GM12878 (cell line): Measurements from ENCODE around the gene TEC. TPM values are rescaled to one million over a fixed set of nuclear protein-coding genes. Genes with fewer than 3 reads are reported as not detected.

Experiments used
- ATF7 ChIP-seq: fragments of 450-650 bp; IDR thresholded peaks from 2 replicates; pipeline ENCODE4 v1.6.1; 2016; ENCODE audit warnings: low read depth, mild to moderate bottlenecking
- CBFB ChIP-seq: IDR thresholded peaks from 2 replicates; pipeline ENCODE4 v1.6.1; 2016; ENCODE audit warnings: antibody characterized with exemption, low read depth
- CREB1 ChIP-seq: IDR thresholded peaks from 2 replicates; pipeline ENCODE4 v1.6.1; 2012; ENCODE audit warnings: low read depth, mild to moderate bottlenecking, inconsistent platforms
- CREM ChIP-seq: IDR thresholded peaks from 2 replicates; pipeline ENCODE4 v1.6.1; 2014; ENCODE audit warnings: antibody characterized with exemption, low read depth
- GABPA ChIP-seq: IDR thresholded peaks from 2 replicates; pipeline ENCODE4 v1.6.1; 2014; ENCODE audit warnings: antibody characterized with exemption, low read depth, mild to moderate bottlenecking, inconsistent platforms
- IKZF1 ChIP-seq: fragments of 450-650 bp; conservative IDR thresholded peaks from 2 replicates; pipeline ENCODE4 v1.6.1; 2017; ENCODE audit warnings: antibody characterized with exemption, mild to moderate bottlenecking
- IKZF2 ChIP-seq, 2 experiments: fragments of 450-650 bp; IDR thresholded peaks; 2 replicates each; pipeline ENCODE4 v1.6.1; 2017; ENCODE audit warnings: mild to moderate bottlenecking in 2 of 2, moderate library complexity in 2 of 2
- MTA2 ChIP-seq: fragments of 450-650 bp; IDR thresholded peaks from 2 replicates; pipeline ENCODE4 v1.6.1; 2016; ENCODE audit warnings: low read depth, mild to moderate bottlenecking, moderate library complexity
- MTA3 ChIP-seq: IDR thresholded peaks from 2 replicates; pipeline ENCODE4 v1.6.1; 2012; ENCODE audit warnings: low read length, inconsistent platforms, borderline replicate concordance
- POLR2A ChIP-seq: IDR thresholded peaks from 2 replicates; pipeline ENCODE4 v1.6.1; 2011; ENCODE audit warnings: low read depth, mild to moderate bottlenecking, low read length
- SREBF2 ChIP-seq: IDR thresholded peaks from 2 replicates; pipeline ENCODE4 v1.6.1; 2012; ENCODE audit warnings: mild to moderate bottlenecking, low read length
- TAF1 ChIP-seq: IDR thresholded peaks from 2 replicates; pipeline ENCODE4 v1.6.1; 2011; ENCODE audit warnings: mild to moderate bottlenecking, low read depth, low read length, borderline replicate concordance
- YY1 ChIP-seq: IDR thresholded peaks from 2 replicates; pipeline ENCODE4 v1.6.1; 2011; ENCODE audit warnings: low read depth, mild to moderate bottlenecking, low read length
- polyA plus RNA-seq, 11 experiments: library from polyadenylated mRNA; depleted of rRNA in 4 of 11; unstranded in 6 of 11; stranded (reverse) in 5 of 11; fragments of >200 nt; fragmentation: Nextera tagmentation in 4 of 11; fragmentation: Illumina TruSeq in 1 of 11; extraction: Ambion mirVana in 4 of 11; extraction: Trizol in 1 of 11; gene quantifications; 1 replicate in 1 of 11; 2 replicates in 10 of 11; pipeline versions ENCODE4 v1.2.1 to v1.2.3, GENCODE V29; 2011 to 2016; ENCODE audit warnings: inconsistent platforms in 2 of 11, missing spikeins in 2 of 11, low read depth in 1 of 11
- total RNA-seq, 4 experiments: library from RNA; depleted of rRNA in 3 of 4; stranded (reverse); fragments of >200 nt in 3 of 4; fragmentation: Illumina TruSeq in 1 of 4; extraction: Trizol in 1 of 4; gene quantifications; 2 replicates each; pipeline versions ENCODE4 v1.2.1 to v1.2.3, GENCODE V29; 2013 to 2021
- TF ChIP-seq, protein P1 (sequence below): fragments of 450-650 bp; conservative IDR thresholded peaks from 2 replicates; pipeline ENCODE4 v1.6.1; 2017; ENCODE audit warnings: mild to moderate bottlenecking, moderate library complexity
- TF ChIP-seq, protein P2 (sequence below): IDR thresholded peaks from 2 replicates; pipeline ENCODE4 v1.6.1; 2012; ENCODE audit warnings: low read depth, low read length, improper control_type of control experiment
- TF ChIP-seq, protein P3 (sequence below): fragments of 450-650 bp; IDR thresholded peaks from 2 replicates; pipeline ENCODE4 v1.6.1; 2017; ENCODE audit warnings: low read depth, mild to moderate bottlenecking, moderate library complexity
- TF ChIP-seq, protein P4 (sequence below): IDR thresholded peaks from 2 replicates; pipeline ENCODE4 v1.6.1; 2011; ENCODE audit warnings: mild to moderate bottlenecking, low read depth, low read length, moderate library complexity; ENCODE audit not compliant: insufficient replicate concordance
- TF ChIP-seq, protein P5 (sequence below): IDR thresholded peaks from 2 replicates; pipeline ENCODE4 v1.6.1; 2012; ENCODE audit warnings: low read length, inconsistent platforms
- TF ChIP-seq, protein P6 (sequence below): fragments of 450-650 bp; IDR thresholded peaks from 2 replicates; pipeline ENCODE4 v1.6.1; 2017; ENCODE audit warnings: mild to moderate bottlenecking, low read depth, inconsistent platforms; ENCODE audit not compliant: poor library complexity, severe bottlenecking
- TF ChIP-seq, protein P7 (sequence below): fragments of 450-650 bp; IDR thresholded peaks from 2 replicates; pipeline ENCODE4 v1.6.1; 2014; ENCODE audit warnings: mild to moderate bottlenecking

Gene TEC
- total and polyA plus RNA-seq, 10 of the 15 experiments (the other 5 are each of a cell fraction or from before 2014, with no cell fraction given), result 7.4 to 27.2 (median 17.1) TPM

DNA sequence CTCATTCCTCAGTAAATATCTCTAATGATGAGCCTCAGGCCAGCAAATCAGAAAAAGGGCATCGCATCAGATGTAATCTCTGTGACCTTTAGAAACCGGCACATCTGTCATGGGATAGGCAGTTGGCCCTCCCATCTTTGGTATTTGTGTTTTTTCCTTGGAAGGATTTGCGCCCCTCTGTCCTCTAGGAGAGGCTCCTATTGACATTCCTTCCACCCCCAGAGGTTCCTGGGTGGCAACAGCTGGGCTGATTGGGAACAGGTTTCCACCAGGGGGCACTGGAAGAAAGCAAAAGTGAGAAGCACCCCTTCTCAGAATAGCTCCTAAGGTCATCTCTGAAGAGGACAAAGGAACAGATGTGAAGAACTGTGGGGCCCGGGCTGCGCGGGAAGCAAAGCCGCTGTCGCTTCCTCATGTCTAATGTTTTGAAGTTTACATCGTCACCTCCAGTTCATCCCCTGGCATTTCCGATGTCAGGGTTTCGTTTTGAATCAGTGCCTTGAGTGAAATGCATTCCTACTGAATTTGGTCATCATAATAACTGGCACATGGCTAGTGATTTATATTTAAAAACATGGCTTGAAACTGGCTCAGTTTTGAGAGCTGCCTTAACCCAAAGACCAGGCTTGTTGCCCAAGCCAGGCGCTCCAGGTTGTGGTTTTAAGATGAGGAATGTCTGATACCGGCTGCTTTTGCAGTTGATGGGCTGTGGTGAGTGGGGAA, 141.8 kb downstream of the TEC start (continued):
- no peak for TF ChIP-seq TAF1
- 0 out of 2 replicates have a peak, but pooled peaks have one; percentile 32 for TF ChIP-seq POLR2A
- TF ChIP-seq GABPA, result peak; percentile 54; the same call in 1 of the 2 replicates
- TF ChIP-seq SREBF2, result no peak
- TF ChIP-seq, protein P1, sequence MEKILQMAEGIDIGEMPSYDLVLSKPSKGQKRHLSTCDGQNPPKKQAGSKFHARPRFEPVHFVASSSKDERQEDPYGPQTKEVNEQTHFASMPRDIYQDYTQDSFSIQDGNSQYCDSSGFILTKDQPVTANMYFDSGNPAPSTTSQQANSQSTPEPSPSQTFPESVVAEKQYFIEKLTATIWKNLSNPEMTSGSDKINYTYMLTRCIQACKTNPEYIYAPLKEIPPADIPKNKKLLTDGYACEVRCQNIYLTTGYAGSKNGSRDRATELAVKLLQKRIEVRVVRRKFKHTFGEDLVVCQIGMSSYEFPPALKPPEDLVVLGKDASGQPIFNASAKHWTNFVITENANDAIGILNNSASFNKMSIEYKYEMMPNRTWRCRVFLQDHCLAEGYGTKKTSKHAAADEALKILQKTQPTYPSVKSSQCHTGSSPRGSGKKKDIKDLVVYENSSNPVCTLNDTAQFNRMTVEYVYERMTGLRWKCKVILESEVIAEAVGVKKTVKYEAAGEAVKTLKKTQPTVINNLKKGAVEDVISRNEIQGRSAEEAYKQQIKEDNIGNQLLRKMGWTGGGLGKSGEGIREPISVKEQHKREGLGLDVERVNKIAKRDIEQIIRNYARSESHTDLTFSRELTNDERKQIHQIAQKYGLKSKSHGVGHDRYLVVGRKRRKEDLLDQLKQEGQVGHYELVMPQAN, result no peak
- no peak for TF ChIP-seq YY1
- peak; percentile 85 for TF ChIP-seq IKZF1
- TF ChIP-seq CBFB, result no peak
- peak; percentile 74; the same call in 1 of the 2 replicates for TF ChIP-seq CREM
- TF ChIP-seq, protein P2, sequence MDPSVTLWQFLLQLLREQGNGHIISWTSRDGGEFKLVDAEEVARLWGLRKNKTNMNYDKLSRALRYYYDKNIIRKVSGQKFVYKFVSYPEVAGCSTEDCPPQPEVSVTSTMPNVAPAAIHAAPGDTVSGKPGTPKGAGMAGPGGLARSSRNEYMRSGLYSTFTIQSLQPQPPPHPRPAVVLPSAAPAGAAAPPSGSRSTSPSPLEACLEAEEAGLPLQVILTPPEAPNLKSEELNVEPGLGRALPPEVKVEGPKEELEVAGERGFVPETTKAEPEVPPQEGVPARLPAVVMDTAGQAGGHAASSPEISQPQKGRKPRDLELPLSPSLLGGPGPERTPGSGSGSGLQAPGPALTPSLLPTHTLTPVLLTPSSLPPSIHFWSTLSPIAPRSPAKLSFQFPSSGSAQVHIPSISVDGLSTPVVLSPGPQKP, result no peak
- TF ChIP-seq, protein P3, sequence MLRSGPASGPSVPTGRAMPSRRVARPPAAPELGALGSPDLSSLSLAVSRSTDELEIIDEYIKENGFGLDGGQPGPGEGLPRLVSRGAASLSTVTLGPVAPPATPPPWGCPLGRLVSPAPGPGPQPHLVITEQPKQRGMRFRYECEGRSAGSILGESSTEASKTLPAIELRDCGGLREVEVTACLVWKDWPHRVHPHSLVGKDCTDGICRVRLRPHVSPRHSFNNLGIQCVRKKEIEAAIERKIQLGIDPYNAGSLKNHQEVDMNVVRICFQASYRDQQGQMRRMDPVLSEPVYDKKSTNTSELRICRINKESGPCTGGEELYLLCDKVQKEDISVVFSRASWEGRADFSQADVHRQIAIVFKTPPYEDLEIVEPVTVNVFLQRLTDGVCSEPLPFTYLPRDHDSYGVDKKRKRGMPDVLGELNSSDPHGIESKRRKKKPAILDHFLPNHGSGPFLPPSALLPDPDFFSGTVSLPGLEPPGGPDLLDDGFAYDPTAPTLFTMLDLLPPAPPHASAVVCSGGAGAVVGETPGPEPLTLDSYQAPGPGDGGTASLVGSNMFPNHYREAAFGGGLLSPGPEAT, result peak; percentile 14; the same call in 1 of the 2 replicates
- peak; percentile 70 for TF ChIP-seq CREB1
- peak; percentile 78 to 80 for TF ChIP-seq IKZF2 (IDR thresholded peaks at IDR 0.05)
- TF ChIP-seq MTA3, result no peak; the same call in none of the 2 replicates
- TF ChIP-seq ATF7, result peak; percentile 38
- TF ChIP-seq, protein P4, sequence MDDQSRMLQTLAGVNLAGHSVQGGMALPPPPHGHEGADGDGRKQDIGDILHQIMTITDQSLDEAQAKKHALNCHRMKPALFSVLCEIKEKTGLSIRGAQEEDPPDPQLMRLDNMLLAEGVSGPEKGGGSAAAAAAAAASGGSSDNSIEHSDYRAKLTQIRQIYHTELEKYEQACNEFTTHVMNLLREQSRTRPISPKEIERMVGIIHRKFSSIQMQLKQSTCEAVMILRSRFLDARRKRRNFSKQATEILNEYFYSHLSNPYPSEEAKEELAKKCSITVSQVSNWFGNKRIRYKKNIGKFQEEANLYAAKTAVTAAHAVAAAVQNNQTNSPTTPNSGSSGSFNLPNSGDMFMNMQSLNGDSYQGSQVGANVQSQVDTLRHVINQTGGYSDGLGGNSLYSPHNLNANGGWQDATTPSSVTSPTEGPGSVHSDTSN, result no peak
- peak; percentile 44; the same call in 1 of the 2 replicates for TF ChIP-seq MTA2
- TF ChIP-seq, protein P5, sequence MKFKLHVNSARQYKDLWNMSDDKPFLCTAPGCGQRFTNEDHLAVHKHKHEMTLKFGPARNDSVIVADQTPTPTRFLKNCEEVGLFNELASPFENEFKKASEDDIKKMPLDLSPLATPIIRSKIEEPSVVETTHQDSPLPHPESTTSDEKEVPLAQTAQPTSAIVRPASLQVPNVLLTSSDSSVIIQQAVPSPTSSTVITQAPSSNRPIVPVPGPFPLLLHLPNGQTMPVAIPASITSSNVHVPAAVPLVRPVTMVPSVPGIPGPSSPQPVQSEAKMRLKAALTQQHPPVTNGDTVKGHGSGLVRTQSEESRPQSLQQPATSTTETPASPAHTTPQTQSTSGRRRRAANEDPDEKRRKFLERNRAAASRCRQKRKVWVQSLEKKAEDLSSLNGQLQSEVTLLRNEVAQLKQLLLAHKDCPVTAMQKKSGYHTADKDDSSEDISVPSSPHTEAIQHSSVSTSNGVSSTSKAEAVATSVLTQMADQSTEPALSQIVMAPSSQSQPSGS, result peak; percentile 86
- TF ChIP-seq, protein P6, sequence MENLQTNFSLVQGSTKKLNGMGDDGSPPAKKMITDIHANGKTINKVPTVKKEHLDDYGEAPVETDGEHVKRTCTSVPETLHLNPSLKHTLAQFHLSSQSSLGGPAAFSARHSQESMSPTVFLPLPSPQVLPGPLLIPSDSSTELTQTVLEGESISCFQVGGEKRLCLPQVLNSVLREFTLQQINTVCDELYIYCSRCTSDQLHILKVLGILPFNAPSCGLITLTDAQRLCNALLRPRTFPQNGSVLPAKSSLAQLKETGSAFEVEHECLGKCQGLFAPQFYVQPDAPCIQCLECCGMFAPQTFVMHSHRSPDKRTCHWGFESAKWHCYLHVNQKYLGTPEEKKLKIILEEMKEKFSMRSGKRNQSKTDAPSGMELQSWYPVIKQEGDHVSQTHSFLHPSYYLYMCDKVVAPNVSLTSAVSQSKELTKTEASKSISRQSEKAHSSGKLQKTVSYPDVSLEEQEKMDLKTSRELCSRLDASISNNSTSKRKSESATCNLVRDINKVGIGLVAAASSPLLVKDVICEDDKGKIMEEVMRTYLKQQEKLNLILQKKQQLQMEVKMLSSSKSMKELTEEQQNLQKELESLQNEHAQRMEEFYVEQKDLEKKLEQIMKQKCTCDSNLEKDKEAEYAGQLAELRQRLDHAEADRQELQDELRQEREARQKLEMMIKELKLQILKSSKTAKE, result peak; percentile 58
- TF ChIP-seq, protein P7, sequence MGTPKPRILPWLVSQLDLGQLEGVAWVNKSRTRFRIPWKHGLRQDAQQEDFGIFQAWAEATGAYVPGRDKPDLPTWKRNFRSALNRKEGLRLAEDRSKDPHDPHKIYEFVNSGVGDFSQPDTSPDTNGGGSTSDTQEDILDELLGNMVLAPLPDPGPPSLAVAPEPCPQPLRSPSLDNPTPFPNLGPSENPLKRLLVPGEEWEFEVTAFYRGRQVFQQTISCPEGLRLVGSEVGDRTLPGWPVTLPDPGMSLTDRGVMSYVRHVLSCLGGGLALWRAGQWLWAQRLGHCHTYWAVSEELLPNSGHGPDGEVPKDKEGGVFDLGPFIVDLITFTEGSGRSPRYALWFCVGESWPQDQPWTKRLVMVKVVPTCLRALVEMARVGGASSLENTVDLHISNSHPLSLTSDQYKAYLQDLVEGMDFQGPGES, result no peak
